Measurements from ENCODE around the gene MXRA7.

MXRA7 gene

DNA sequence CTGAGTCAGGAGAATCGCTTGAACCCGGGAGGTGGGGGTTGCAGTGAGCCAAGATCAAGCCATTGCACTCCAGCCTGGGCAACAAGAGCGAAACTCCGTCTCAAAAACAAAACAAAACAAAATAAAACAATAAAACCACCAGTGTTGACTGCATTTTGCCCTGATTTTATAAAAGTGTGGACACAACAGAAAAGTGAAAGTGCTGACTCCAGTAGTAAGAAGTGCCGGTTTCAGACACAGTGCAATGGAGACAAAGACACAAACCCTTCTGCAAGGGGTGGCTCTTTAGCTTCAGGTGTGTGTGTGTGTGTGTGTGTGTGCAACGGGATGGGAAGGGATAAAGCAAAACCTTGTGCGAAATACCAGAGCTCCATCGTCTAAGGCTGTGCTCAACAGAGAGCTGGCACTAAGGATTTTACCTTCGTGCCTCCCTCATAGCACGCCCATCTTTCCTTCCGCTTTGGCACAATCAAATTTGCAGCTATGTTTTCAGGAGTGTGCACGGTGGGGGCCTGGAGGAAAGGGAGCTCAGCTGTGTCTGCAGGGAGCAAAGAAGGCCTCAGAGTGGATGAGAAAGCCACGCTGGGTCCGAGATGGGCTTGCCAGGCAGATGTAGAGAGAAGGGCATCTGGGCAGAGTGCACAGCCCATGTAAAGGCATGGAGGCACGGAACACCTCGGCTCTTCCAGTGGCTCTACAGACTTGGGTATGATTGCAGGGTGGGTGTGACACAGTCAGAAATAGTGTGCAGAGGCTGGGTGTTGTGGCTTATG is 15.5 kb downstream of the MXRA7 start:
- no peak for DNase-seq

DNA sequence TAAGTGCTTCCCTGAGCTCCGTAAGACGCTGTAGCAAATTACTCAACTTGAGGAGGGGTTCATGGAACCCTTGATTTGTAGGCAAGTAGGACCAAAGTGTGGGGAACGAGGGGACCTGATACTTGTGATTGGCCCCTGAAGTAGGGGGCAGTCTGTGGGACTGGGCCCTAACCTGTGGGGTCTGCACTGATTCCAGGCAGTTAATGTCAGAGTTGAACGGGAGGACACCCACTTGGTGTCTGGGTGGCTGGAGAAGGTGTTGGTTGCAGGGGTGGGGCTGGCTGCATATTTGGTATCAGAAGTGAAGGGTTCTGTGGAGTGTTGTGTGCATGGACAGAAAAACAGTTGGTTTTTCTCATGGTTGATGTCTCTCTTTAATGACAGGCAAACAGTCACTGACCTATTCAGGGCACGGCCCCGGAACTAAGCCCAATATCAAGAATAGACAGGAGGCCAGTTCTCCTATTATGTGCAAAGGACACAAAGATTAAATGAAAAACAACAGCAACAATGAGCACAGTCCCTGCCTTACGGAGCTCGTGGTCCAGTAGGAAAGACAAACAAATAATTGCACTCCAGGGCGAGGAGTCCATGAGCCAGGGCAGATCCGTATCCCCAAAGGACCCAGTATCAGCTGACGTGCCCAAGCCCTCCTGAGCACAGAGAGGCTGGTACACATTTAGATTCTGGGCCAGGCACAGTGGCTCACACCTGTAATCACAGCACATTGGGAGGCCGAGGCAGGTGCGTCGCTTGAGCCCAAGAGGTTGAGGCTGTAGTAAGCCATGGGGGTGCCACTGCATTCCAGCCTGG is 19.2 kb downstream of the MXRA7 start:
- DNase-seq = no peak

DNA sequence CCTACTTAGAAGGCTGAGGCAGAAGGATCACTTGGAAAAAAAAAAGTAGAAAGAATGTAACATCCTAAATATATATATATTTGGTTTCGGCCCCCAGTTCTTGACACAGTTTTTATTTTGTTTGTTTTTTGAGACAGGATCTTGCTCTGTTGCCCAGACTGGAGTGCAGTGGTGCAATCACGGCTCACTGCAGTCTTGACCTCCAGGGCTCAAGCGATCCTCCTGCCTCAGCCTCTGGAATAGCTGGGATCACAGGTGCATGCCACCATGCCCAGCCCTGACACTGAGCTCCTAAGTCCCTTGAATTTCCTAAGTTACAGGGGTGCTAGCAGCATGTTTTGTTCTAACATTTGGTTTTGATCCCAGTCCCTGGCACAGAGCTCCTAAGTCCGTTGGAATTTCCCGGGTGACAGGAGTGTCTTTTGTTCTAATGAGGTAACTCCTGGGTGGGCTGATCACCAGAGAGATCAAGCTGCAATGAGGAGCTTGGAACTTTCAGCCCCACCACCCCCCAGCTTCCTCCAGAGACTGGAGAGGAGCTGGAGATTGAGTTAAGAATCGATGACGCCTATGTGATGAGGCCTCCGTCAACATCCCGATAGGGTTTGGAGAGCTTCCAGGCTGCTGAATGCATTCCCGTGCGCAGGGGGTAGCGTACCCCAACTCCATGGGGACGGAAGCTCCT is 20.0 kb downstream of the MXRA7 start:
- no peak for DNase-seq

DNA sequence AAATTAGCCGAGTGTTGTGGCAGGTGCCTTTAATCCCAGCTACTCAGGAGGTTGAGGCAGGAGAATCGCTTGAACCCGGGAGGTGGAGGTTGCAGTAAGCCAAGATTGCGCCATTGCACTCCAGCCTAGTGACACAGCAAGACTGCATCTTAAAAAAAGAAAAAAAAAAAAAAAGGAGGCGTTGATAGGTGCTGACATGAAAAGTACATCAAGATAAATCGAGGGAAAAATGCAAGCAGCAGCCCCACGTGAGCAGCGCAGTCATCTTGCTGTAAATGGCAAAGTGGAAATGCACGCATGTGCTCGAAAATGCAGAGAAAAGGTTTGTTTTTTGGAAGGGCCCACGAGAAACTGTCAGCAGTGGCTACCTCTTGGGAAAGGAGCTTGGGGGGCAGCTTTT is 20.9 kb downstream of the MXRA7 start:
- DNase-seq = no peak

DNA sequence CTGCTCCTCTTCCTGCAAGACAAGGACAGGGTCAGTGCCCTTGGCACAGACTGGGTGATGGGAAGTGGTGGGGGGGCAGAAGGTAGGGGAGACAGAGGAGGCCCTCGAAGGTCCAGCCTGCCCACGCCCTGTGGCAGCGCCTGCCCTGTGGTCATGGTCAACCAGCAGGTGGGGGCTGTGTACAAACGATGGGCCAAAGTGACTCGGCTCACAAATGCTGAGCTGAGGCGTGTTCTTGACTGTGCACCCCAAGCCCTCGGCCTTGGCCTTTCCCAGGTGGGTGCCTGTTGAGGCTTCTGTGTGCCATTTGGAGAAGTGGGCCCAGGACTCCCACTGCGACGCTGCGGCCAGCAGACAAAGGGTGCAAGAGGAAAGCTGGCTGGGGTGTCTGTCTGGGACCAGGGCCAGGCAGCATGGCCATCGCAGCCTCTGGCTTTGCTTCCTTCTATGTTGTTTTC is 22.6 kb downstream of the MXRA7 start:
- no peak for DNase-seq

DNA sequence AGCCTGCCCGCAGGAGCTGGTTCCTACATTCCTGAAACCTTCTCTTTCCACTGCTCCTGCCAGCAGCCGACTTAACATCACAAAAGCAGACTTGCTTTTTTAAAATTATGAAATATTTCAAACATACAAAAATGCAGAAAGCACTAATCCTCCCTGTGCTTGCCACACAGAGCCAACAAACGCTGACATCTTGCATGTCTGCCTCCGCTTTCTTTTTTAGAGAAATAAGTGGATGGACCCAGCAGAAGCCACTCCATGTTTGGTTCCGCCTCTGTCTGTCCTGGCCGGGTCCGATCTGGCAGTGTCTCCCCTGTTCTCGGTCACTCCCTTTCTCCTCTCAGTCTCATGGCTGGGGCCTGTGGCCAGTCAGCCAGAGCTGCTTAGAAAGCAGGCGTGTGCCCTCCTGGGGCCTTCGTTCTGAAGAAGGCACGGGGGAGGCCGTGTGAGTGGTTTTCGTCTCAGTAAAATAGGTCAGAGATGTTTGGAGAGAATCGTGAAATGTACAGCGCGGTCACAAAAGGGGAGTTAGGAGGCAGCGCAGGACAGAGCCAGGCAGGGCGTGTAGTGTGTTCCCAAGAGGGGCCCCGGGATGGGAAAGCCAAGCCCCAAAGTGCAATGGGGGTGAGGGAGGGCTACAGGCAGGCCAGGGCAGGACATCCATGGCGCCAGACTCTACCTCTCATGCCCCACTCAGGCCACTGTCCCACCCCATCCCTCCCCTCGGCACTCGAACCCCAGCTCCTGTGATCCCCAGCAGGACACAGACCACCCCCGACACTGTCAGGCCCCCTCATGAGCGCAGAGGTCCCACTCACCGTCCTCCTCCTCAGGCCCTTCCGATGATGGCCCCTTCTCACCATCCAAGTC is 23.2 kb downstream of the MXRA7 start:
- no peak for DNase-seq

DNA sequence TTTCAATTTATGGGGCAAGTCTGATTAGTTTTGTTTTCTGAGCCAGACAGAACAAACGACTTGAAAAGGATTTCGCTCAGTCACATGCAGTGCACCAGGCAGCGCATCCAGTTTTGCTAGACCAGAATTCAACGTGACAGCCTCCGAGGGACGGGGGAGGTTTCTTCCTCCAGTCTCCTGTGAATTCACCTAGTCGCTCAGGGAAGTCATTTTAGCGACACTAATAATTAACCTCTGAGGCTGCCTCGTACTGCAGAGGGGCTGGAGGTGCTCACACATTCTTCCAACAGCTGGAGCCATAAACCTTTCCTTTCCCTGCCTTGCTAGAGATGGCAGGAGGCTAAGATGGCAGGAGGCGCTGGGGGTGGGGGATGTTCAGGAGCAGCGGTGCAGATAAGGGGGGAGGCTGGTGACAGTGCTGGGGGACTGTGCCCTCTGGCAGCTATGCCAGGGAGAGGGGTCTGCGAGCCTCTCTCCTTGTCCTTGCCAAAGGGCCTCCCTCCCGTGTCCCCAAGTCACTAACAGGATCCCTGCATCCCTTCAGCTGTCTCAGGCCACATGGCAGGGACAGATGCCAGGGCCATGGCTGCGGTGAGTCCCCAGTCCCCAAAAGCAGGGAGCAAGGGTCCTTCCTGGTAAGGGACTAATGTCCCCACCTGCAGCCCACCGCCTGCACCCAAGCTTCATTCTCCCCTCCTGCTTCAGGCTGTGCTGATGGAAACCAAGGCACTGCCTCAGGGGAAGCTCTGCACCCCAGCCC is 24.0 kb downstream of the MXRA7 start:
- no peak for DNase-seq

DNA sequence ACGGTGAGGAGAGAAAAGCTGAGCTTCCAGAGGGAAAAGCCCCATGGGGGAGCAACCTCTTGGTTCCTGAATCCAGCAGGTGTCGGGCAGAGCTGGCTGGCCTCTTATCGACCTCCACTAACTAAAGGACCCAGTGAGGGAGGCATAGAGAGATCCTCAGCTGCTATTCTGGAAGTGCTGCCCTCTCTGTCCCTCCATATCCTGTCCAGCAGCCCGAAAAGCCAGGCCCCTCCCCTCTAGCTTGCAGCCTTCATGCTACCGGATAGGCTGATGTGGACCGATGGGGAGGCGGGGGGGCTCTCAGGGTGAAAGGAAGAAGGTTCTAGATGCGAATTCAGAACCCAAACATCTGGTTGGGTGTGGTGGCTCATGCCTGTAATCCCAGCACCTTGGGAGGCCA is 24.9 kb downstream of the MXRA7 start:
- DNase-seq = no peak

DNA sequence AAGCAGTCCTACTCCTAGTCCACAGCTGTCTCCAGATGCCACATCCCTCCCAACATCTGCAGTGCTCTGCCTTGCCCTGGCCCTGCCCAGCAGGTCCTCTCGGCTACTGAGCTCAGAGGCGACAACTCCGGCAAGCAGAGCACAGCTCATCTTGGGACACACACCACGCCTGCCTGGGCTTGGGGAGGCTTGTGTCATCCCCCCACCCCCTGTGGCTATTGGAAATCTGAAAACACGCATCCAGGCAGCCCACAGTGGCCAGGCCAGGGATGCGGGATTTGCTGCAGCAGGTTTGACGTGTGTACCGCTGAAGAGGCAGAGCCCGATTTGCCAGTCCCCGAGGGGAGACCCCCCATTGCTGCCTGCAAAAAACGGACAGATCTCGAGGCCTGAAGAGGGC is 25.4 kb downstream of the MXRA7 start:
- DNase-seq = no peak

DNA sequence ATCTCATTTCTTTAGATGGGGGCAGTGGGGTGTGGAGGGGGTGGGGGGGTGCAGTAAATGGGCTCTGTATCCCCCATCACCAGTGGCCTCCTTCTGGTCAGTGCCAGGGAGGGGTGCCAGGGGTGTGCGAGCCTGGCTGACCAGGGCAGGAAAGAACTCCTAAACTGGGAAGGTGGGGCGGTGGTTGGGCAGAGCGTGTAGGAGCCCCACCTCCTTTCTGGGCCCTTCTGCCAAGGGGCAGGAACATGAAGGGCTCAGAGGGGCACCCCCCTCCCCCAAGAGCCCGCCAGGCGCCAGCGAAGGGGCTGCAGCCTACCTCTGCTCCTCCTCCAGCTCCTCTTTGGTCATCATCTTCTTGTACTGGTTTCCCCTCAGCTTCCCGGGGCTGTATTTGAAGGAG is 26.0 kb downstream of the MXRA7 start:
- no peak for DNase-seq

DNA sequence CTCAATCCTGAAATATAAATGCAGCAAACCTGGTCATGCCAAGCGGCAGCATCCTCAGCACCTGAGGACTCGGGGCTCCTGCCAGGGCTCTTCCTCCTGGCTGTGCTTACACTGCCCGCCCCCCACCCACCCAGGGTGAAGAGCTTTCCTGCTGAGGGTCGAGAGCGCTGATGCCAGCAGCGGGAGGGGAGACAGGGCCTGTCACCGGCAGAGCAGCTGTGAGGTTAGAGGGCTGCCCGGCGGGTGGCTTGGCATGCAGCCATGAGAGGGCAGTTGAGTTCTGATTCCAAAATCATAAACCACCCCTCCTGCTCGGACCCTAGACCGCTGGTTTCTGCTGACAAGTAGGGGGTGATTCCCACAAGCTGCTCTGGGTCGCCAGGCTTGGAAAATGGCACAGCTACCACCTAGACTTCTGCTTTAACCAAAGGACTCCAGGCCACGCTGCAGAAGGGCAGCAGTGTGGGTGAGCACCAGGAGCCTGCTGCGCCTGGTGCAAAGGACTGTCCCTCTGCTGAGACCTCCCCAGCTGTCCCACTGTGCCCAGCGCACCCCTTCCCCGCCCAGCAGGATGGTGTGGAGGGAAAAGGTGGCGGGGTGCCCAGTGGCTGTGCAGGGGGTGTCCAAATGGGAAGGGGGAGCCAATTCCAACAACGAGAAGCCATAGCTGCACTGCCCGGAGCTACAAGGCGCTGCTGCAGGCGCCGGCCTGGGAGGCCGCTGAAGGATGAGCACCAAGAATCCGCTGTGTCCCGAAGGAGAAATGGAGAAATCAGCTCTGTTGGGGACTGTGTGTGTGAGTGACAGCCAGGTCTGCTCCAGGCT is 26.6 kb downstream of the MXRA7 start:
- DNase-seq = no peak

DNA sequence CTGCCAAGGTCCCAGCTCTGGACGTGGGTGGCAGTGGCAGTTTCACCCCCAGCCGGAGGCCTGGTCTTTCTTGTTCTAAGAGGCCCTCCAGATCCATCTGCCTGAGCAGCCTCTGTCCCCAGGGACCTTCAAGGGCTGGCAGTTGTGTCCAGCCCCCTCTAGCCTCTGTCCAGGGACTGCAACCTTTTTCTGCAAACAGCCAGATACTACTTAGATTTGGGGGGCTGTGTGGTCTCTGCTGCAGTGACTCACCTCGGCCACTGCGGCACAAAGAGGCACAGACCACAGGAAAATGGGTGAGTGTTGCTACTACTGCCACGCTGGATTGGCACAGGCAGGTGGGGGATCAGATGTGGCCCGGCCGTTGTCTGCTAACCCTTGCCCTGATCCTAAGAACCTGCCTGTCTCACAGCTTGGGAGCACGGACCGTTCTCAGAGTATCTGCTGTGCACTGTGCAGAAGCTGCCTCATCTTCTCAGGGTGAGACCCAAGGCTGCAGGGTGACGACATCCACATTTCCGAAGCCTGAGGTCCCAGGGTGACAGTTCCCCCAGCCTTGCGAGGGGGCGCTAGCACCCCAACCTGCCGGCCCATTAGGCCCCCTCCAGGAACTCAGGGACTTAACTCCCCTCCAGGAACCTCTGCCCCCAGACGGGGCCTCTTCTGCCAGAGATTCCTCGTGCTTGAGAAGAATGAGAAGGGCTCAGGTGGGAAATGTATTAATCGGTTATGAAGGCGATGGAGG is 27.6 kb downstream of the MXRA7 start:
- DNase-seq = no peak

DNA sequence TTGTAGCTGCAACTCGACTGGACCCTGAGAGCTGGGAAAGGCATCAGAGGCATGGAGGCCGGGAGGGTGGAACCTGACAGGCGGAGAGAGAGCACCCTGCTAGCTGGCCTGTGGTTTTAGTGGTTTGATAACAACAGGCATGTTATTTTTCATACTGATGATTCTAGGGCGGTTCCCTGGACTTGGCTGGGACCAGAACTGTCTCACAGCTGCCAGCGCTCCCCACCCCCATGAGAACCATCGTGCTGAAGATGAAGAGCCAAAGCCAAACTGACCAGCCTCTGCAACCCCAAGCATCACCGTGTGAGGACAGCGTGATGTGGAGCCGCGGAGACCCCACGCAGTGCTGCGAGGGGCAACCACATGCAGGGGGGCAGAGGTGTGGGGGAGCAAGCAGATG is 28.5 kb downstream of the MXRA7 start:
- DNase-seq = no peak

DNA sequence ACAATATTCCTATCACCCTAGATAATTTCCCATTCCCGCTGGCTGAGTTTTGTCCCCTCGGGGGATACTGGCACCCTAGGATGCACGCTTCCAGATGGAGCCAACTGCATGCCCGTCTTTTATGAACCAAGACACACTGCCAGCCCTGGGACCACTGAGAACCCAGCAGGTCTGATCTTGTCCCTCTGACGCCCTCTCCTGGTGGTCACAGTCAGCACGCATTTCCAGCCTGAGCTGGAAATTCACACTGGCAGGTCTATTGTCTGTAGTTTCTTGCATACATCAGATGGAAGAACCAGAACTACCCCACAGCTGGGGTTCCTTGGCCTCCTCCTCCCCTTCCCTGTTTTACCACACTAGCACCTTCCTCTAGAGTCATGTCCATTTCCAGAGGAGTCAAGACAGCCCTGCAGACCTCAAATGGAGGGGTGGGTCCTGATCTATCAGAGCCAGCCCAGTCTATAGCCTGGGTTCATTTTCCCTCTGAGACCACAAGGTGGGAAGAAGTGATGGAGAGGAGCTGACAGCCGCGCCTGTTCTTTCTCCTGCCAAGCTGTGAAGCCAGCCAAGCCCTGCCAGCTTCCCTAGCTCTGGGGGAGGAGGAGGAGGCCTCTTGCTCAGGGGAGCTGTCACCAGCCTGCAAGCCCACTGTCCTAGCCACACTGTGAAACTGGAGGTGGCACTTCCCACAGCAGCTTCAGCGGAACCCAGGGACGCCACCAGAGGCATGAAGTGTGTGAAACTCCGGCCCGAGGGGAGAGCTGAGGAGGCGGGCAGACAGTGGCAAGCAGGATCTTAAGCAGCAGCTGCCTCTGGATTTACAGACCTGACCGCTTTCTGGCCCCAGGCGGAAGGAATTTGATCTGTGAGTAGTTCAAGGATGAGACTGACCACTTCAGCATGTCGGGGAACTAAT is 29.3 kb downstream of the MXRA7 start:
- peak; percentile 46 for DNase-seq

DNA sequence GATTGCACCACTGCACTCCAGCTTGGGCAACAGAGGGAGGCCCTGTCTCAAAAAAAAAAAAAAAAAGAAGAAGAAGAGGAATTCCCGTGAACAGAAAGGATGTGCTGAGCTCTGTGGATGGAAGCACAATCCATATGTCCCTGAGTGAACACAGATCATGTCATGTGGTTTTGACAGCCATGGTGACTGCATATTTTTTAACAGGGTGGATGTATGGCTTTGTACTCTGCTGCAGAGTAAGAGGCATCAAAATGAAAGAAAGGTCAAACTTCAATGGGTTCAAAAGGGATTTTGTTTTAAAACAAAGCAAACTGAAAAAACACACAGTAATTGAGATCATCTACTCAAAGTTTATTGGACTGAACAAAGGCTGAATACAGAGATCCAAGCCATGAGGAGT is 31.5 kb downstream of the MXRA7 start:
- no peak for DNase-seq

DNA sequence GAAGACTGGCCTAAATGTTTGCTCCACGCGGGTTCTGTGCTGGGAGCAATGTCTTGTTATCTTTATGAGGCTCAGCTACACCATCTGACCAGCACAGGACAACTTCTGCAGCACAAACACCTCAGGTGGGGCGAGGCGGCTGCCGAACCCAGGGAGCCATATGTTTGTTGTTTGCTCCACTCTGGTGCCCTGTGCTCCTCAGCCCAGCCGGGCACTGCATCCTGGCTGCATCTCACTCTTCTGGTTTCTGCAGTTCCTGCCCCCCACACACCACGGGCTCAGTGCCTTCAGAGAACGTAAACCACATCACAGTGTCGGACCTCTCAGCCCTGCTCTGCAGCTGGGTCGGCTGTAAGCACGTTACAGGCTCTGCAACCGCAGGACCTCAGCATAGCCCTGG is 32.4 kb downstream of the MXRA7 start:
- no peak for DNase-seq

DNA sequence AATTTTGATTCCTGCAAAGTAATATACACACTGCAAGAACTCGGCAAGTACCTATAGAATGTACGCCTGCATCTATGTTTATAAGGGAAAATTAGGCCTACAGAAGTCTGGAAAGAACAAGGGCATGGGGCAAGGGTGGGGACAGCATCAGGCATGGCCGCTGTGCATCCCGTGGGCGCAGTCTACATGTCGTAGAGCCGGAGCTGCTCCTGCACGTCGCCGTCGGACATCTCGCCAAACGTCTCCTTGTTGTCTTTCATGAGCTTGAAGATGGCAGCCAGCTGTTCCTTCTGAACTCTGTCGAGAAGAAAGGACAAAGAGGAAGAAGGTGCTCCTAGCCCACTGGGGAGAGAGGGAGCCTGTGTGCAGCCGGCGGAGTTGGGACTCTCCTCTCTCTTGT is 33.4 kb downstream of the MXRA7 start:
- no peak for DNase-seq

DNA sequence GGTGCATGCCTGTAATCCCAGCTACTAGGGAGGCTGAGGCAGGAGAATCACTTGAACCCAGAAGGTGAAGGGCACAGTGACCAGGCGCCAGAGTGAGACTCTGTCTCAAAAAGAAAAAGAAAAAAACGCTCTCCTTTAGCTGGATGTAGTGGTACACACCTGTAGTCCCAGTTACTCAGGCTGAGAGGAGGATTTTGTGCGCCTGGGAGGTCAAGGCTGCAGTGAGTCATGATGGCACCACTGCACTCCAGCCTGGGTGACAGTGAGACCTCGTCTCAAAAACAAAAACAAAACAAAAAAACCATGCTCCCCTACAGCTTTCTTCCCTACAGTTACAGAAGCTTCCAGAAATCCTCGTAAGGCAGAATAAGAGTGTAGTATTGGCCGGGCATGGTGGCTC is 34.1 kb downstream of the MXRA7 start:
- no peak for DNase-seq

DNA sequence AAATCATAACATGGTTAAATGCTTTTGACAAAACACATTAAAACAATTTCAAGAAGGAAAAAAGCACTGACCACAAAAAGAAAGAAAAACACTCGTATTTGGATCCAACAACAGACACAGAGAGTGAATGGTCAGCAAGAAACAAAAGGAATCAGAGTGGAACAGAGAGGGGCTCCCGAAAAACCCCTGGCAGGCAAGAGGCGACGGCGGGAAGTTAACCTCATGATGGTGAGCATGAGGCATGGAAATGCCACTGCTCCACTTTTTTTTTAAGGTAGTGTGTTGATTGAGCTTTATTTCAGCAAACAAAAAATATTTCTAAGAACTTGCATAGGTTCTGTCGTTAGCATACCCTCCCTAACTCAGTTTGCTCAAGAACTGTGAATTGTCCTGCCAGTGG is 35.1 kb downstream of the MXRA7 start:
- DNase-seq = no peak
